Fibroblast of lung (primary cell): ENCODE data around the gene IVL. TPM values are rescaled to one million over a fixed set of nuclear protein-coding genes. Genes with fewer than 3 reads are reported as not detected.

Experiments
- DNase-seq, 2 donors: peaks; one replicate each; pipeline versions ENCODE4 v3.0.0 to v3.0.0-alpha.2; 2010; ENCODE audit warnings: low read depth in 2 of 2
- H2AFZ ChIP-seq: 2 replicates; pipeline ENCODE4 v1.5.1; 2012; ENCODE audit warnings: low read length, control low read depth, inconsistent platforms
- H3K27ac ChIP-seq: 2 replicates; pipeline ENCODE4 v1.5.1; 2011; ENCODE audit warnings: low read length, control low read depth; ENCODE audit not compliant: insufficient read depth
- H3K27me3 ChIP-seq: 2 replicates; pipeline ENCODE4 v1.5.1; 2011; ENCODE audit warnings: mild to moderate bottlenecking, low read length; ENCODE audit not compliant: control insufficient read depth, insufficient read depth
- H3K36me3 ChIP-seq: 2 replicates; pipeline ENCODE4 v1.5.1; 2011; ENCODE audit warnings: low read length; ENCODE audit not compliant: control insufficient read depth, insufficient read depth
- H3K4me1 ChIP-seq: 2 replicates; pipeline ENCODE4 v1.5.1; 2011; ENCODE audit warnings: low read length; ENCODE audit not compliant: control insufficient read depth, insufficient read depth; ENCODE audit errors: extremely low read depth
- H3K4me2 ChIP-seq: 2 replicates; pipeline ENCODE4 v1.5.1; 2011; ENCODE audit warnings: low read length, control low read depth; ENCODE audit not compliant: insufficient read depth; ENCODE audit errors: extremely low read depth
- H3K4me3 ChIP-seq, 4 experiments: fragments of 200-600 bp in 1 of 4; sonication (generic) in 1 of 4; replicated peaks in 1 of 4; 2 replicates each; pipeline ENCODE4 v1.5.1; 2011 to 2016; ENCODE audit warnings: low read length in 4 of 4, low read depth in 3 of 4, mild to moderate bottlenecking in 3 of 4, control low read depth in 2 of 4, inconsistent platforms in 1 of 4, mixed read lengths in 1 of 4; ENCODE audit not compliant: insufficient read depth in 1 of 4; ENCODE audit errors: control extremely low read depth in 1 of 4
- H3K79me2 ChIP-seq: 2 replicates; pipeline ENCODE4 v1.5.1; 2012; ENCODE audit warnings: mild to moderate bottlenecking, low read length, inconsistent platforms; ENCODE audit not compliant: control insufficient read depth, insufficient read depth
- H3K9ac ChIP-seq: 2 replicates; pipeline ENCODE4 v1.5.1; 2011; ENCODE audit warnings: mild to moderate bottlenecking, low read length, control low read depth; ENCODE audit not compliant: insufficient read depth
- H3K9me3 ChIP-seq: 2 replicates; pipeline ENCODE4 v1.5.1; 2012; ENCODE audit warnings: low read depth, low read length; ENCODE audit not compliant: control insufficient read depth, insufficient read depth
- H4K20me1 ChIP-seq: 2 replicates; pipeline ENCODE4 v1.5.1; 2011; ENCODE audit warnings: low read length; ENCODE audit not compliant: control insufficient read depth, insufficient read depth; ENCODE audit errors: extremely low read depth
- CTCF ChIP-seq, 2 donors: IDR thresholded peaks in 1 of 2; conservative IDR thresholded peaks in 1 of 2; 1 replicate in 1 of 2; 2 replicates in 1 of 2; pipeline ENCODE4 v1.5.1; 2011 to 2012; ENCODE audit warnings: low read length in 2 of 2, control low read depth in 1 of 2, inconsistent platforms in 1 of 2, low read depth in 1 of 2, mild to moderate bottlenecking in 1 of 2
- EZH2 ChIP-seq: IDR thresholded peaks from 2 replicates; pipeline ENCODE4 v1.5.1; 2012; ENCODE audit warnings: low read length, control low read depth, mild to moderate bottlenecking; ENCODE audit errors: missing control alignments
- polyA minus RNA-seq: library from RNA; depleted of rRNA, polyadenylated mRNA; stranded (reverse); fragments of >200 nt; gene quantifications from 2 replicates; pipeline ENCODE4 v1.2.3, GENCODE V29; 2011; ENCODE audit warnings: low replicate concordance
- polyA plus RNA-seq, 2 donors: library from polyadenylated mRNA; depleted of rRNA in 1 of 2; stranded (reverse) in 1 of 2; unstranded in 1 of 2; fragments of >200 nt; gene quantifications; 2 replicates each; pipeline ENCODE4 v1.2.1, GENCODE V29; 2011 to 2012; ENCODE audit warnings: missing spikeins in 1 of 2
- total RNA-seq: library from RNA; depleted of rRNA; stranded (reverse); fragments of >200 nt; gene quantifications from 2 replicates; pipeline ENCODE4 v1.2.1, GENCODE V29; 2014

Gene IVL
- total RNA-seq (not detected in 2 replicates), polyA plus RNA-seq (0.10 and 0.34 TPM in 2 replicates), polyA minus RNA-seq (not detected in 2 replicates)
- polyA plus RNA-seq (2012) = 0.06 and 0.39 TPM in 2 replicates

- H3K4me2 ChIP-seq = no peak within 1 kb of the TSS
- H3K36me3 ChIP-seq = no peaks in the 10 kb centered on the region
- no peak within 1 kb of the TSS for H3K27ac ChIP-seq
- H2AFZ ChIP-seq = no peak within 1 kb of the TSS
- H3K79me2 ChIP-seq = no peaks in the 10 kb centered on the region
- H3K4me1 ChIP-seq = peaks cover 11% of the 10 kb centered on the region
- DNase-seq = peak in 1 of 2 donors; percentile 14
- H3K9me3 ChIP-seq = no peaks in the 10 kb centered on the region
- H3K9ac ChIP-seq = no peak within 1 kb of the TSS
- H3K27me3 ChIP-seq = peaks cover 13% of the 10 kb centered on the region
- no peak for TF ChIP-seq CTCF (conservative IDR thresholded peaks at IDR 0.05 in 1 of 2, IDR thresholded peaks at IDR 0.05 in 1 of 2; ENCODE audit: low read depth in 1 of 2, low read length in 2 of 2)
- TF ChIP-seq EZH2 = no peak
- no peaks in the 10 kb centered on the region for H4K20me1 ChIP-seq
- no peak within 1 kb of the TSS for H3K4me3 ChIP-seq
Observed at GRCh38 chr1:152907686-152908601, at the start of gene IVL. Gene IVL (plus strand): TSS chr1:152908546. CDS start chr1:152909798, 1,252 bp downstream.

GRCh38 chr1:152859696-152860095 is 48.6 kb upstream of the IVL start, which contains the start of gene LCE7A:
Gene LCE7A (plus strand): TSS chr1:152859996. CDS start chr1:152860698, 702 bp downstream.
- no peak for DNase-seq
- Histone ChIP-seq H3K36me3 (no peaks in the 10 kb centered on the region), H3K4me1 (no peaks in the 10 kb centered on the region), H3K79me2 (no peaks in the 10 kb centered on the region), H3K9ac (no peak within 1 kb of the TSS), H4K20me1 (no peaks in the 10 kb centered on the region), H2AFZ (no peak within 1 kb of the TSS), H3K27ac (no peak within 1 kb of the TSS), H3K9me3 (no peaks in the 10 kb centered on the region), H3K27me3 (no peaks in the 10 kb centered on the region), H3K4me2 (no peak within 1 kb of the TSS), H3K4me3 (no peak within 1 kb of the TSS)
- no peak for TF ChIP-seq EZH2
- TF ChIP-seq CTCF (conservative IDR thresholded peaks at IDR 0.05 in 1 of 2, IDR thresholded peaks at IDR 0.05 in 1 of 2; ENCODE audit: low read depth in 1 of 2, low read length in 2 of 2) = no peak

- Histone ChIP-seq H3K9me3 (no peaks in the 10 kb centered on the region), H3K27me3 (no peaks in the 10 kb centered on the region), H3K36me3 (no peaks in the 10 kb centered on the region), H4K20me1 (no peaks in the 10 kb centered on the region), H2AFZ (no peak overlapping the region), H3K79me2 (no peaks in the 10 kb centered on the region), H3K4me2 (no peak overlapping the region), H3K9ac (no peak overlapping the region), H3K4me1 (no peaks in the 10 kb centered on the region), H3K27ac (no peak overlapping the region), H3K4me3 (no peak overlapping the region)
- no peak for DNase-seq
- TF ChIP-seq EZH2 (no peak), CTCF (conservative IDR thresholded peaks at IDR 0.05 in 1 of 2, IDR thresholded peaks at IDR 0.05 in 1 of 2; ENCODE audit: low read depth in 1 of 2, low read length in 2 of 2) (no peak)
Observed at GRCh38 chr1:152860129-152860528, 48.2 kb upstream of the IVL start.
